Osteoblast (primary cell): ENCODE measurements around the gene LAMA1. TPM values are rescaled to one million over a fixed set of nuclear protein-coding genes. Genes with fewer than 3 reads are reported as not detected.

Experiments used
- DNase-seq: peaks from one replicate; pipeline ENCODE4 v3.0.0; 2011; ENCODE audit warnings: low spot score, mixed read lengths; ENCODE audit not compliant: insufficient read length; ENCODE audit errors: missing footprints
- H2AFZ ChIP-seq: 2 replicates; pipeline ENCODE4 v1.6.0; 2011; ENCODE audit warnings: mild to moderate bottlenecking, low read length
- H3K27ac ChIP-seq: 2 replicates; pipeline ENCODE4 v1.5.1; 2011; ENCODE audit warnings: mild to moderate bottlenecking, low read depth, low read length, moderate library complexity
- H3K27me3 ChIP-seq: 2 replicates; pipeline ENCODE4 v1.6.0; 2012; ENCODE audit warnings: mild to moderate bottlenecking, control low read depth, inconsistent platforms, low read length, moderate library complexity; ENCODE audit not compliant: insufficient read depth
- H3K36me3 ChIP-seq: 2 replicates; pipeline ENCODE4 v1.5.1; 2011; ENCODE audit warnings: mild to moderate bottlenecking, low read length, control low read depth, moderate library complexity; ENCODE audit not compliant: insufficient read depth
- H3K4me1 ChIP-seq: 2 replicates; pipeline ENCODE4 v1.5.1; 2011; ENCODE audit warnings: mild to moderate bottlenecking, low read length, control low read depth, moderate library complexity; ENCODE audit not compliant: insufficient read depth
- H3K4me2 ChIP-seq: 2 replicates; pipeline ENCODE4 v1.6.0; 2011; ENCODE audit warnings: mild to moderate bottlenecking, low read length; ENCODE audit not compliant: insufficient read depth
- H3K4me3 ChIP-seq: fragments of 200-600 bp; sonication (generic); 3 replicates; pipeline ENCODE4 v1.5.1; 2012; ENCODE audit warnings: mild to moderate bottlenecking, low read length, inconsistent platforms; ENCODE audit not compliant: insufficient read depth
- H3K79me2 ChIP-seq: 2 replicates; pipeline ENCODE4 v1.6.0; 2012; ENCODE audit warnings: mild to moderate bottlenecking, low read length, control low read depth, inconsistent platforms; ENCODE audit not compliant: insufficient read depth
- H3K9me3 ChIP-seq: 2 replicates; pipeline ENCODE4 v1.5.1; 2011; ENCODE audit warnings: low read depth, low read length, control low read depth
- H4K20me1 ChIP-seq: 2 replicates; pipeline ENCODE4 v1.6.0; 2012; ENCODE audit warnings: mild to moderate bottlenecking, low read length, control low read depth; ENCODE audit not compliant: insufficient read depth
- total RNA-seq: library from RNA; depleted of rRNA; stranded (reverse); fragments of >200 nt; gene quantifications from 2 replicates; pipeline ENCODE4 v1.2.3, GENCODE V29; 2012
- TF ChIP-seq, protein P1 (sequence below): IDR thresholded peaks from 2 replicates; pipeline ENCODE4 v1.5.1; 2011; ENCODE audit warnings: mild to moderate bottlenecking, low read depth, low read length, moderate library complexity; ENCODE audit errors: extremely low read depth

The LAMA1 gene
- total RNA-seq, 1 donor, result 8.3 TPM

DNA sequence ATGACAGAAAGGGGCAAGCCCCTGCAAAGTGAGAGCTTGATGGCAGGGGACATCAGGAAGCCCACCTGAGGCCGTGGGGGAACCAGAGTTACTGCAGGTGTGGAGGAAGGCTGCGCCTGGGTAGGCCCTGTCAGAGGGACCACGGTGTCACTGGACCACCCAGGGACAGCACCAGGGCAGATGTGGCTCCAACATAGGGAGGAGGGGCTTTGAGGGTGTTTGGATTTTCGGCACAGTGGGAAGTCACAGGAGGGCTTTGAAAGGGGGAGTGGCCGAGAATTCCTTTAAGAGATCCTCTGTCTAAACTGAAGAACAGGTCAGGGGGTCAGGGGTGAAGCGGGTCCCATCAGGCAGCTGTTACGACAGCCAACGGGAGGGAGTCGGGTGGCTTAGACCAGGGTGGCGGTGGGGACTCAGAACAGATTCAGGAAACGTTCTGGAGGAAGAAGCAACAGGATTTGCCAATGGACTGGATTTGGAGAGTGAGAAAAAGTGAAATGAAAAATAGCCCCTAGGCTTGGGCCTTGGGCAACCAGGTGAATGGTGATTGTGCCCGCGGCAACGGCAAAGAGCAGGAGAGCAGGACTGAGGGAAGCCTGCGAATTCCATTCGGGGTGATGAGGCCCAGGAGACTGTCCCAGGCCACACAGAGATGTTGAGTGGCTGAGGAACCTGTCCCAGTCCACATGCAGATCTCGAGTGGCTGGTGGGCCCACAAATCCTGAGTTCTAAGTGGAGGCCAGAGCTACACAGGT, 166.1 kb downstream of the LAMA1 start:
- no peak overlapping the region for H3K4me3 ChIP-seq
- no peak overlapping the region for H2AFZ ChIP-seq
- no peaks in the 10 kb centered on the region for H4K20me1 ChIP-seq
- no peak overlapping the region for H3K27ac ChIP-seq
- no peaks in the 10 kb centered on the region for H3K4me1 ChIP-seq
- H3K79me2 ChIP-seq, result no peaks in the 10 kb centered on the region
- no peaks in the 10 kb centered on the region for H3K27me3 ChIP-seq
- no peak overlapping the region for H3K4me2 ChIP-seq
- H3K9me3 ChIP-seq, result no peaks in the 10 kb centered on the region
- H3K36me3 ChIP-seq, result peaks cover 3% of the 10 kb centered on the region
- TF ChIP-seq, protein P1, sequence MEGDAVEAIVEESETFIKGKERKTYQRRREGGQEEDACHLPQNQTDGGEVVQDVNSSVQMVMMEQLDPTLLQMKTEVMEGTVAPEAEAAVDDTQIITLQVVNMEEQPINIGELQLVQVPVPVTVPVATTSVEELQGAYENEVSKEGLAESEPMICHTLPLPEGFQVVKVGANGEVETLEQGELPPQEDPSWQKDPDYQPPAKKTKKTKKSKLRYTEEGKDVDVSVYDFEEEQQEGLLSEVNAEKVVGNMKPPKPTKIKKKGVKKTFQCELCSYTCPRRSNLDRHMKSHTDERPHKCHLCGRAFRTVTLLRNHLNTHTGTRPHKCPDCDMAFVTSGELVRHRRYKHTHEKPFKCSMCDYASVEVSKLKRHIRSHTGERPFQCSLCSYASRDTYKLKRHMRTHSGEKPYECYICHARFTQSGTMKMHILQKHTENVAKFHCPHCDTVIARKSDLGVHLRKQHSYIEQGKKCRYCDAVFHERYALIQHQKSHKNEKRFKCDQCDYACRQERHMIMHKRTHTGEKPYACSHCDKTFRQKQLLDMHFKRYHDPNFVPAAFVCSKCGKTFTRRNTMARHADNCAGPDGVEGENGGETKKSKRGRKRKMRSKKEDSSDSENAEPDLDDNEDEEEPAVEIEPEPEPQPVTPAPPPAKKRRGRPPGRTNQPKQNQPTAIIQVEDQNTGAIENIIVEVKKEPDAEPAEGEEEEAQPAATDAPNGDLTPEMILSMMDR, result no peak
- DNase-seq, result no peak

DNA sequence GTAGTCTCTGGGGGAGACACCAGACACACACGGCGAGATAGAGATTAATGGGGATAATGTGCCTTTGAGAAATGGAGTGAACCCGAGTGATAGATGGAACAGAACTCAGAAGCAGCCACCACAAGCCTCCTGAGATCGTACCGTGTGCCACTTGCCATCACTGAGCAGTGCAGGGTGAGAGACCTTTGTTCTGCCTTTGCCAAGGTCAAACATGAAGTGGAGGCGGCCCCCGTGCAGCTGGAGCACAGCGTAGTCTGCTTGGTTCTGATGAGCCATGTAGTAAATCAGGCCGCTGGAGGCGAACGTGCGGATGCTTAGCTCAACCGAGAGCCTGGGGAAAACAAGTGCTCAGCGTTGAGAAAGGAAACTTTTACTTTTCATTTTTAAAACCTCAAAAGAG, 167.0 kb downstream of the LAMA1 start:
- TF ChIP-seq, protein P1, result no peak
- peaks cover 3% of the 10 kb centered on the region for H3K36me3 ChIP-seq
- H4K20me1 ChIP-seq, result no peaks in the 10 kb centered on the region
- no peaks in the 10 kb centered on the region for H3K27me3 ChIP-seq
- DNase-seq, result no peak
- H3K4me3 ChIP-seq, result no peak overlapping the region
- H3K79me2 ChIP-seq, result no peaks in the 10 kb centered on the region
- no peaks in the 10 kb centered on the region for H3K9me3 ChIP-seq
- H3K4me1 ChIP-seq, result no peaks in the 10 kb centered on the region
- H3K27ac ChIP-seq, result no peak overlapping the region
- no peak overlapping the region for H2AFZ ChIP-seq
- H3K4me2 ChIP-seq, result no peak overlapping the region

DNA sequence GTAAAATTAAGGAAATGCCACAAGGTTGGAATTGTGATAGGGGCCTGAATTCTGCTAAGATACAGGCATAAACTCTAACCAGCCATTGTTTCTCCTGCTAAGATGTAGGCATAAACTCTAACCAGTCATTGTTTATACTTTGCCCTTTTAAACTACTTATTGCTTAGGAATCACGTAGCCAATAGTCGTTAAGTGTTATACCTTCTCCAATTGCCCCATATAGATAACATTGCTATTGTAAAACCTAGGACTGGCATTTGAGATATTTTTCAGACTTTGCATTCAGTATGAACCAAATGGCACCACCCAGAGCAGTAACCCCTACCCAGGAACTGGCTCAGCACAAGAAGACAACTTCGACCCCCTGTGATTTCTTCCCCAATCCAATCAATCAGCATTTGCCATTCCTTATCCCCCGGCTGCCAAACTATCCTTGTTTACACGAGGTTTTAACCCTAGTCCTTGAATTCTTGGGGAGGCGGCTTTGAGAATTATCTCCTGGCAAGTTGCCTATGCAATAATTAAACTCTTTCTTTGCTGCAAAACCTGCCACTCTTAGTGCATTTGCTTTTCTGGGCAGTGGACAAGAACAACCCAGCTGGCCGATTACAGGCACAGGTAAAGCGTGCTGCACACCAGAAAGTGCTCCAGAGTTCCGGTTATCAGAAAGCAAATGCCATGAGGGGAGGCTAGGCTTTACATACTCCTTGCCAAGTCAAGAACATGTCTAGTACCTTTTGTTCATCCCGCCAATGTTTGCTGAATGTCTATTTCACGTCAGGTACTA, 167.6 kb downstream of the LAMA1 start:
- Histone ChIP-seq H3K27me3 (no peaks in the 10 kb centered on the region), H3K4me2 (no peak overlapping the region), H3K9me3 (no peaks in the 10 kb centered on the region), H3K4me3 (no peak overlapping the region), H4K20me1 (no peaks in the 10 kb centered on the region), H3K36me3 (peaks cover 3% of the 10 kb centered on the region), H3K4me1 (no peaks in the 10 kb centered on the region), H2AFZ (no peak overlapping the region), H3K79me2 (no peaks in the 10 kb centered on the region), H3K27ac (no peak overlapping the region)
- TF ChIP-seq, protein P1, result no peak
- DNase-seq, result no peak
